GM12878 (cell line): ENCODE measurements around the gene DIP2B. TPM values are rescaled to one million over a fixed set of nuclear protein-coding genes. Genes with fewer than 3 reads are reported as not detected.

Experiments
- ATAC-seq: fragments of 200-7000 bp; cut with Tn5 transposase; 3 replicates; pipeline ENCODE4 v1.9.1; 2020; ENCODE audit warnings: mild to moderate bottlenecking, moderate library complexity
- BruUV-seq: library from RNA; stranded (reverse); fragments of 400-500 nt; replicated peaks from 2 replicates; lab custom pipeline; 2021; lab: Mats Ljungman, UMichigan
- CTCF ChIA-PET: fragments of 300-600 bp; sonication (Branson Sonifier 250); formaldehyde crosslinking; extraction: SDS; loops from one replicate; lab custom pipeline; 2021; ENCODE audit warnings: inconsistent platforms; lab: Yijun Ruan, JAX
- POLR2A ChIA-PET: fragments of 350-600 bp; formaldehyde crosslinking; extraction: SDS; loops from one replicate; lab custom pipeline; 2021; ENCODE audit warnings: inconsistent platforms; lab: Charles Lee
- RAD21 ChIA-PET: fragments of 300-600 bp; sonication (Branson Sonifier 250); formaldehyde crosslinking; loops from one replicate; lab custom pipeline; 2023; ENCODE audit warnings: antibody characterized with exemption; ENCODE audit not compliant: unreplicated experiment; lab: Charles Lee
- SMC1A ChIA-PET: fragments of 300-600 bp; sonication (Branson Sonifier 250); formaldehyde crosslinking; loops from one replicate; lab custom pipeline; 2023; ENCODE audit not compliant: unreplicated experiment, uncharacterized antibody; lab: Charles Lee
- DNase-seq: peaks from one replicate; pipeline ENCODE4 v3.0.0-alpha.2; 2011; ENCODE audit warnings: low read depth, low spot score
- FAIRE-seq: peaks from 3 replicates; lab custom pipeline; 2011; peaks lifted over from hg19 to GRCh38; lab: Jason Lieb, UNC
- H2AFZ ChIP-seq: 2 replicates; pipeline ENCODE4 v1.6.0; 2011; ENCODE audit warnings: low read depth, low read length, control low read depth; ENCODE audit not compliant: control insufficient read depth
- H3K27ac ChIP-seq: 2 replicates; pipeline ENCODE4 v1.5.1; 2011; ENCODE audit warnings: control low read depth; ENCODE audit not compliant: control insufficient read depth, insufficient read depth
- H3K27me3 ChIP-seq, 2 experiments: replicated peaks in 1 of 2; 2 replicates each; pipeline versions ENCODE4 v1.6.0 to v1.6.1; 2011; ENCODE audit warnings: low read length in 1 of 2; ENCODE audit not compliant: control insufficient read depth in 2 of 2, insufficient read depth in 2 of 2
- H3K36me3 ChIP-seq, 2 experiments: 2 replicates each; pipeline ENCODE4 v1.5.1; 2011; ENCODE audit warnings: low read length in 1 of 2; ENCODE audit not compliant: control insufficient read depth in 2 of 2, insufficient read depth in 2 of 2
- H3K4me1 ChIP-seq: 2 replicates; pipeline ENCODE4 v1.6.1; 2011; ENCODE audit warnings: mild to moderate bottlenecking, low read length, moderate library complexity, mixed read lengths; ENCODE audit not compliant: control insufficient read depth, insufficient read depth
- H3K4me2 ChIP-seq: 2 replicates; pipeline ENCODE4 v1.6.0; 2011; ENCODE audit warnings: control low read depth; ENCODE audit not compliant: control insufficient read depth, insufficient read depth
- H3K4me3 ChIP-seq: fragments of 200-600 bp; sonication (generic); 2 replicates; pipeline ENCODE4 v1.5.1; 2016
- H3K79me2 ChIP-seq: 2 replicates; pipeline ENCODE4 v1.6.0; 2011; ENCODE audit warnings: low read length; ENCODE audit not compliant: control insufficient read depth, insufficient read depth
- H3K9ac ChIP-seq: 2 replicates; pipeline ENCODE4 v1.8.0; 2011; ENCODE audit warnings: low read length, control low read depth, mixed read lengths; ENCODE audit not compliant: control insufficient read depth, insufficient read depth
- H3K9me3 ChIP-seq: replicated peaks from 3 replicates; pipeline ENCODE4 v1.5.1; 2011; ENCODE audit warnings: mild to moderate bottlenecking, low read length; ENCODE audit not compliant: control insufficient read depth, insufficient read depth
- H4K20me1 ChIP-seq: 2 replicates; pipeline ENCODE4 v1.6.0; 2011; ENCODE audit not compliant: control insufficient read depth, insufficient read depth
- BCL11A ChIP-seq: IDR thresholded peaks from 2 replicates; pipeline ENCODE4 v1.6.1; 2011; ENCODE audit warnings: low read depth, low read length
- EGR1 ChIP-seq, 2 experiments: IDR thresholded peaks; 1 replicate in 1 of 2; 2 replicates in 1 of 2; pipeline ENCODE4 v1.6.1; 2011 to 2012; ENCODE audit warnings: low read depth in 2 of 2, low read length in 2 of 2, borderline replicate concordance in 1 of 2, mild to moderate bottlenecking in 1 of 2, moderate library complexity in 1 of 2
- ZNF592 ChIP-seq: fragments of 450-650 bp; IDR thresholded peaks from 2 replicates; pipeline ENCODE4 v1.6.1; 2017; ENCODE audit warnings: mild to moderate bottlenecking, moderate library complexity
- WGBS: methylation state at CpG from one replicate; pipeline ENCODE4 v1.1.6; 2016; ENCODE audit warnings: low lambda C conversion rate; ENCODE audit not compliant: insufficient replicate concordance, insufficient coverage; ENCODE audit errors: missing lambda C conversion rate; 5-methylcytosine and 5-hydroxymethylcytosine counted together
- in situ Hi-C: fragments of 300-500 bp; cut with MboI; formaldehyde crosslinking; loops from 9 replicates; pipeline ENCODE4 v1.14.3; 2018; ENCODE audit warnings: mixed read lengths
- intact Hi-C: fragments of 100-400 bp; cut with micrococcal nuclease; formaldehyde crosslinking; loops from one replicate; pipeline ENCODE4 v1.14.2; 2022; ENCODE audit not compliant: unreplicated experiment
- polyA plus RNA-seq, 11 experiments: library from polyadenylated mRNA; depleted of rRNA in 4 of 11; unstranded in 6 of 11; stranded (reverse) in 5 of 11; fragments of >200 nt; fragmentation: Nextera tagmentation in 4 of 11; fragmentation: Illumina TruSeq in 1 of 11; extraction: Ambion mirVana in 4 of 11; extraction: Trizol in 1 of 11; gene quantifications; 1 replicate in 1 of 11; 2 replicates in 10 of 11; pipeline versions ENCODE4 v1.2.1 to v1.2.3, GENCODE V29; 2011 to 2016; ENCODE audit warnings: inconsistent platforms in 2 of 11, missing spikeins in 2 of 11, low read depth in 1 of 11
- total RNA-seq, 4 experiments: library from RNA; depleted of rRNA in 3 of 4; stranded (reverse); fragments of >200 nt in 3 of 4; fragmentation: Illumina TruSeq in 1 of 4; extraction: Trizol in 1 of 4; gene quantifications; 2 replicates each; pipeline versions ENCODE4 v1.2.1 to v1.2.3, GENCODE V29; 2013 to 2021

The DIP2B gene
- total and polyA plus RNA-seq, 10 of the 15 experiments (the other 5 are each of a cell fraction or from before 2014, with no cell fraction given): 4.5 to 30.0 (median 18.6) TPM

DNA sequence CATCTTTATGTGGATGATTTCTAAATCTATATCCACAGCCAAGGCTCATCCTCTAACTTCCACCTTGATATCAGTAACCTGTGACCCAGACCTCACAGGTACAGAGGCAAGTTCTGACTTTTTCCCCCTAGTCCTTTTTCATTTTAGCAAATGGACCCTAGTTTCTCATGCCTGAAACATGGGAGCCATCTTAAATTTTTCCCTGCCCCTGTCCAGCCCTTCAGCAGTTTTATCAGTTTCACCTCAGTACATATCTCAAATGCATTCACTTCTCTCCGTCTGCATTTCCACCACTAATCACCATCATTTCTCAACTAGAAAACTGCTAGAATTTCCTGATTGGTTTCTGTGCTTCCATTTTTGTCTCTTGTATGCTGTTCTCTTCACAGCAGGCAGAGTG lies 79.3 kb downstream of the DIP2B start:
- peaks cover 0 to 3% of the 10 kb centered on the region in 2 experiments; a peak in 1 of 4 replicates for H3K36me3 ChIP-seq
- in situ Hi-C loops: no loop called here
- BruUV-seq: no TSS peak
- H3K4me1 ChIP-seq: peaks cover 13% of the 10 kb centered on the region
- POLR2A ChIA-PET: no interaction called here
- no peak overlapping the region for H3K27ac ChIP-seq
- no peak for DNase-seq
- ATAC-seq: no peak
- no peak overlapping the region for H3K4me2 ChIP-seq
- intact Hi-C loops: no loop called here
- H3K9me3 ChIP-seq: peaks cover 3% of the 10 kb centered on the region; the same call in 2 of the 3 replicates
- no peak for FAIRE-seq
- H3K9ac ChIP-seq: no peak overlapping the region
- RAD21 ChIA-PET: no interaction called here
- WGBS: 100% methylated on average over 1 of the region's 1 CpG
- no peaks in the 10 kb centered on the region for H4K20me1 ChIP-seq
- SMC1A ChIA-PET: interaction anchor here (1.0 kb wide), 1 partner anchor 9 kb away, joined by 3 read pairs; no protein-coding TSS in a partner anchor
- H3K79me2 ChIP-seq: peaks cover 39% of the 10 kb centered on the region
- no peak overlapping the region for H3K4me3 ChIP-seq
- CTCF ChIA-PET: no interaction called here
- H3K27me3 ChIP-seq: no peaks in the 10 kb centered on the region
- no peak overlapping the region for H2AFZ ChIP-seq
- no peak for TF ChIP-seq ZNF592
- no peak for TF ChIP-seq EGR1 (IDR thresholded peaks at IDR 0.05; ENCODE audit: borderline replicate concordance in 1 of 2, low read depth in 2 of 2, low read length in 2 of 2)
- no peak for TF ChIP-seq BCL11A
- TF ChIP-seq, all 136 proteins: peak for 0
